ENCODE data around the gene DGKE.

The DGKE gene

DNA sequence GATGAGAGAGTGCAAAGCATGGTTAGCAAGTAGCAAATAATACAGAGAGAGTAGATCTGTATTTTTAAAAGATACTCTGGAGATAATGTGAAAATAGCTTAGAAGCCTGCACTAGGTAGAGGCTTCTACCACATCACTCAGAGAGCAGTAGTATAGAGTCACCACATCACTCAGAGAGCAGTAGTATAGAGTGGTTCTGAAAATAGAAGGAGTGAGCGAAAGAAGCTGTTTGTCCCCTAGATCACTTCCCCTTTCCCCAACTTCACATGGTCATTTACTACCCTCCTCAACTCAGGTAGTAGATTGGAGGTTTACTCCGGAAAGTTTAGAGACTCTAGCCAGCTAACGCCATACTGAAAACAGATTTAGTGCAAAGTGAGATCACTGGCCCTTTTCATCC, 17.1 kb downstream of the DGKE start:
- no peak for DNase-seq

DNA sequence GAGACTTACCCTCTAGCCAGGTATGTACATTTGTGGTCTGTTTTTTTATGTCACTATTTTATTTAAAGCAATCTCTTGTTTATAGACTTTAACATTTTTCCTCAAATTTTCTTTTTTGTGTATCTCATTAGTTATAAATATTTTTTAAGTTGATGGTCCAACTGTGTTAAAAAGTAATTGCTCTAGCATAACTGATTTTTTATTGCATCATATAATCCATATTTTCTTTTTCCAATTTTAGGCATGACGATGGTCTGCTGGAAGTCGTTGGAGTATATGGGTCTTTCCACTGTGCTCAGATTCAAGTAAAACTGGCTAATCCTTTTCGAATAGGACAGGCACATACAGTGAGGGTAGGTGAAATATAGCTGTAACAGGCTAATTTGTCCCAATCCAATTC, 27.9 kb downstream of the DGKE start:
- DNase-seq: no peak

DNA sequence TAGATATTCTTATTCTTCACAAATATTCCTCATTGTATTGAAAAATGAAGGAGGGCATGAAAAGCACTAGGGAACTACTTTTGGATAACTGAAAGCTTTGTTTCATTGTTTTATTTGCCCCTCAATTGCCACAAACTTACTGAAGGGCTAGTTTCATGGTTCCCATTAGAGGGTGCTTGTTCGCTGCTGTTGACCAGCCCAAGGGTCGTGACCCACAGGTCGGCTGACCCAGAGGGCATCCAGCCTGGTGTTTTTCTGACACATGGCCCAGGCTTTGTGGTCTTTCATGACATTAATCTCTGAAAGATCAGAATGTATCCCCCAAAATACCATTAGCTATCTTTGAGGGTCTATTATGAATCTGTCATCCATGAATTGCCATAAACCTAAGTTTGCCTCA, 30.0 kb downstream of the DGKE start:
- no peak for DNase-seq

DNA sequence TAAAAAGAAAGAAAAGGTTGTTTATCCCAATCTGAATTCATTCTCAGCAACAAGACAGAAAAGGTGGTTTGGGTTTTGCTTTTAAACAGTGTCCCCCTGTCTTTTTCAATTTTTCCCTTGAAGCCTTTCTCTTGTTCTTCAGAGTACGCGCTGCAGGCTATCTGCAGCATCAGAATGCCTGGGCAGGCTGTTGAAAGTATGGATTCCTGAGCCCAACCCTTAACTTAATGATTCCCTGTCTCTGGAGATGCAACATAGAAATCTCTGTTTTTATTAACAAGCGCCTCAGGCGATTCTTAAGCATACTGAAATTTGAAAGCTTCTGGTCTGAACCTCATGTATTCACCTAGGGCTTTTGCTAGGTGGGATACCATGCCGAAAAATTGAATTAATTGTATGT, 32.1 kb downstream of the DGKE start:
- DNase-seq: no peak

GRCh38 chr17:56866496-56866895, 32.5 kb downstream of the DGKE start:
- no peak for DNase-seq

DNA sequence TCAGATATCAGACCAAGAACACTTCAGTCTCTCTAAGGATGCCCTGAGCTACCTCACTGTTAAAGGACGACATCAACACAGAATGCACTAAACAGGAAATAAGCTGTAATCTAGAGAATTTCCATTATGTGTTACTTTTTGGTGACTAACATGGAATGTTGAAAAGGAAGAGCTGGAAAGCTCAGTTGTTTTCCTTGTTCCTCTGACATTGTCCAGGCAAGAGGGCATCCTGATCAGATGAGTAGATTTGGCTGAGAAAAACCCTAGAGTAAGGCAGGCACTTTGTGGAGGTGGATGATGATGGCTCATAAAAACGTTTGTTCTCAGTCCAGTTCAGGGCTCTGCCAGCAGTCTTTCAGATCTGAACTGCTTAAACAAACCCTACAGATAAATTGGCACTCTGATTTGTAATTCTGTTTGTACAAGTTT, 34.0 kb downstream of the DGKE start:
- no peak for DNase-seq

- no peak for DNase-seq
Observed at GRCh38 chr17:56868716-56869115, 34.8 kb downstream of the DGKE start.

GRCh38 chr17:56870081-56870651, 36.2 kb downstream of the DGKE start:
- DNase-seq: no peak

DNA sequence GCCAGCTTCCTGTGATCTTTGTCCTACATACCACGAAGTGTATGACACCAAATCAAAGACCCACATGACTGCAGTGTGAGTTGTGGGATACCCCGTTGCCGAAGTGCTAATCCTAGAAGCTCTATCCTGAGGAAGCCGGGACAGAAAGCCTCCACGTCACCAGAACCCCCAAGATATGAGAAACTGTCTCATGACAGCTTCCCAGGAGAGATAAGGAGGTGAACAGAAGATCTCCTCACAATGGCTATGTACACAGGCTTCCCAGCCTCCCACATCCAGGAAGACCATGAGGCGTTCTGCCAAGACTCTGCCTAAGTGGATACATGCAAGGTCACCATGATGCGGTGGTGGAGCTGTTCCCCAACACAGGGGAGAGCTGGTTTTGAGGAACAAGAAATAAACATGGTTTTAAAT, 42.8 kb downstream of the DGKE start:
- no peak for DNase-seq

DNA sequence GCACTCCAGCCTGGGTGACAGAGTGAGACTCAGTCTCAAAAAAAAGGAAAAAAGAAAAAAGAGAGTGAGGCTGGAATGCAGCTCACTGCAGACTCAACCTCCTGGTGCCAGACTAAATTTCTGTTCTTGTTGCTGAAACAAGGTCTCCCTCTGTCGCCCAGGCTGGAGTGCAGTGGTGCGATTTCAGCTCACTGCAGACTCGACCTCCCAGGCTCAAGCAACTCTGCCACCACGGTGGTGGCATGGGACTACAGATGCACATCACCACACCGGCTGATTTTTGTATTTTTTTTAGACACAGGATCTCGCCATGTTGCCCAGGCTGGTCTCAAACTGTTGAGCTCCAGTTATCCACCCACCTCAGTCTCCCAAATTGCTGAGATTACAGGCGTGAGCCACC, 45.3 kb downstream of the DGKE start:
- DNase-seq: no peak

- no peak for DNase-seq
Observed at GRCh38 chr17:56880133-56880532, 46.2 kb downstream of the DGKE start.

DNA sequence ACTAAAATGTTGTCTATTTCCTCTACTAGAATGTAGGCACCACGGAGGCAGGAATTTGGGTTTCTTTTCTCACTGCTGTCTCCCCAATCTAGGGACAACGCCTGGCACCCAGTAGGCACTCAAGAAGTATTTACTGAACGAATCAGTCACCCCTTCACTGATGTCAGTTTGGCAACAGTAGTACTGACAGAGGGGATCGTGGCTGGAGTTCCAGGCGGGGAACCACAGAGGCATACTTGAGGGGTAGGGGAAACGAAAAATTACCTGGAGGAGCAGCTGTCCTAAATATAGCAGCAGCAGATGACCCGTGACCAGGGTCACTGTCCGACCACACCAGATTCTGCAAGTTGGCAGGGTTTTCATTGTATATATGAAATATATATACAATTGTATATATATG, 46.6 kb downstream of the DGKE start:
- no peak for DNase-seq

- DNase-seq: no peak
Observed at GRCh38 chr17:56881685-56882295, 47.8 kb downstream of the DGKE start.

DNA sequence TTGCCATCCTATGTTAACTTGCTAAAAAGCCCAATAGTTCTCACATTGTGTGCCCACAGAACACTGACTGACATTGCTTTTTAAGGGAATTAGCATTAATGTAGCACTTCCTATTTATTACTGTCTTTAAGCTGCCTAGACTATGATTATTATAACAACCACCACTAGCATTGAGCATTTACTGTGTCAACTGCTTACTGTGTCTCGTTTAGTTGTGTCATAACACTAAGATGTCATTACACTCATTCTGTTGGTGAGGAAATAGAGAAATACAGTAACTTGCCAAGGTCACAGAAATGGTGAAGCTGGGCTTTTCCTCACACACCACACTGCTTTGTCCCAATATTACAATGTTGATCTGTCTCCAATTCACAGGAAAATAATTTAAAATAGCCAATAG, 49.7 kb downstream of the DGKE start:
- no peak for DNase-seq

GRCh38 chr17:56884483-56885311, 50.7 kb downstream of the DGKE start:
- no peak for DNase-seq

DNA sequence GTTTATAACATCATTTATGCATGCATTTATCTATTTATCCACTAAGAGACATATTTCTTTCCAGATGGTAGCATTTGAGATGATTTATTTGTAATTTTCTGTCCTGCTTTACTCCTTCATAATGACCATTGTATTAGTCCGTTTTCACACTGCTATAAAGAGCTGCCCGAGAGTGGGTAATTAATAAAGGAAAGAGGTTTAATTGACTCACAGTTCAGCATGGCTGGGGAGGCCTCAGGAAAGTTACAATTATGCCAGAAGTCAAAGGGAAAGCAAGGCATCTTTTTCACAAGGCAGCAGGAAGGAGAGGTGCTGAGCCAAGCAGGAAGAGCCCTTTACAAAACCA, 51.3 kb downstream of the DGKE start:
- no peak for DNase-seq

- DNase-seq: no peak
Observed at GRCh38 chr17:56886288-56886731, 52.4 kb downstream of the DGKE start.

GRCh38 chr17:56887105-56887504, 53.2 kb downstream of the DGKE start:
- no peak for DNase-seq

GRCh38 chr17:56887552-56888467, 53.9 kb downstream of the DGKE start:
- no peak for DNase-seq

GRCh38 chr17:56890390-56890789, 56.4 kb downstream of the DGKE start:
- DNase-seq: no peak

DNA sequence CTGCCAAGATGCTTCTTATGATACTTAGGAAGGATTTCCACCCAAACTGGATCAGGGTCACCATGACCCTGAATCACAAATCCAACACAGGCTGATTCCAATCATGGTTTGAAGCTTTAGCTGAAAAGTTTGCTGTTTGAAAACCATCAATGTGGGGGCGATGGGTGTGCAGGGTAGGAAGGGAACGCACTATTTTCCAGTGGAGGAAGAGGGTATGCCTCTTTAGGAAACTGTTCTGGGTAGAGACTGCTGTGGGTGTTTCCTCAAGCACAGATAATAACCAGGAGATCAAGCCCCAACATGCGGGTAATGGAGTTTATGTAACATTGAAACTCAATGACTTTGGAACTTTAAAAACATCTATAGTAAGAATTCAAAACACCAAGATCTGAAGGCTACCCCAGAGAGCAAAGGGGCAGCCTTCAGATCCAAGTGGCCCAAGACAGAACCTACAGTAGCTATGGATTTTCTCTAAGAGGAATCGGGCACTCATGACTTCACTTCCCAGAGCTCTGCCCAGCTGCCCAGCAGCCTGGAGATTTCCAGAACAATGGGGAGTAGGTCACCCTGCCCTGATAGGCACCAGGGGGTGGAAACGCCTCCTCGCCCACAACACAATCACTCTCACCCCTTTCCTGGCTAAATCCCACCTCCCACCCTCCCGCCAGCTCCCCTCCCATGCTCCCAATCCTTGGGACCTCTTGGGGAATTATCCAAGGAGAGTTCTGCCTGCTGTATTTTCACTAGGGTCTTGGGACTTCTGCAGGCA, 57.1 kb downstream of the DGKE start:
- no peak for DNase-seq

DNA sequence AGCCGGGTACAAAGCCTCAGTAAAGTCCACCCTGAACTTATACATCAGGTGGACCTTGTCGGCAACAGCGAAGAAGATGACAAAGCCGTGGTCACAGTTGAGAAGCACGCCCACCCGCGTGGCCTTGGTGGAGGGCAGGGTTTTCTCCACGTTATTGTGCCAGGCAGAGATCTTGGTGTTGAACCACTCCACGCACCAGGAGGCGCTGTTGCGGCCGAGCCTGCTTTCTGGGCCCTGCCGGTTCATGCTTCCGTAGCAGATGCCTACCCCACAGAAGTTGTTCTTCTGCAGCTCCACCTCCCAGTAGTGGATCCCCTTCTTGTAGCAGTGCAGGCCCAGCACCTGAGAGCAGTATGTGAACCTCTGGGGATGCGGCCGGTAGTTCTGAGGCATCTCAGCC, 57.8 kb downstream of the DGKE start:
- no peak for DNase-seq

Measured in cortex of kidney (tissue), 1 donor.